WTC11 (cell line): ENCODE data around the gene OR3A3. TPM values are rescaled to one million over a fixed set of nuclear protein-coding genes. Genes with fewer than 3 reads are reported as not detected.

Experiments
- ATAC-seq: fragments of 200-7000 bp; cut with Tn5 transposase; 2 replicates; pipeline ENCODE4 v1.10.0; 2021; ENCODE audit warnings: mild to moderate bottlenecking, moderate library complexity
- CTCF ChIA-PET: fragments of 300-600 bp; sonication (Branson Sonifier 250); formaldehyde crosslinking; loops from one replicate; lab custom pipeline; 2021; ENCODE audit warnings: antibody characterized with exemption; lab: Charles Lee
- POLR2A ChIA-PET: fragments of 350-600 bp; sonication (Branson Sonifier 250); formaldehyde crosslinking; loops from one replicate; lab custom pipeline; 2021; ENCODE audit warnings: antibody characterized with exemption; lab: Charles Lee
- DNase-seq: peaks from one replicate; pipeline ENCODE4 v3.0.0; 2021; ENCODE audit warnings: low spot score
- H3K27ac Mint-ChIP-seq: 2 replicates; pipeline ENCODE4 v1.8.0; 2021; ENCODE audit warnings: mixed read lengths
- H3K27me3 Mint-ChIP-seq: 2 replicates; pipeline ENCODE4 v1.8.0; 2021; ENCODE audit warnings: low read depth, mild to moderate bottlenecking, moderate library complexity, mixed read lengths
- H3K36me3 Mint-ChIP-seq: 2 replicates; pipeline ENCODE4 v1.8.0; 2021; ENCODE audit warnings: mixed read lengths
- H3K4me1 Mint-ChIP-seq: 2 replicates; pipeline ENCODE4 v1.8.0; 2022; ENCODE audit warnings: mixed read lengths
- H3K4me3 Mint-ChIP-seq: 2 replicates; pipeline ENCODE4 v1.8.0; 2021; ENCODE audit warnings: mild to moderate bottlenecking, moderate library complexity, mixed read lengths
- H3K9me3 Mint-ChIP-seq: 2 replicates; pipeline ENCODE4 v1.8.0; 2021; ENCODE audit warnings: mixed read lengths
- CBFB ChIP-seq: sonication (generic); formaldehyde crosslinking; IDR thresholded peaks from 2 replicates; pipeline ENCODE4 v1.8.1; 2022; ENCODE audit warnings: mild to moderate bottlenecking, low read depth, missing genetic modification reagents
- CREB1 ChIP-seq: sonication (generic); formaldehyde crosslinking; IDR thresholded peaks from 2 replicates; pipeline ENCODE4 v1.8.0; 2023; ENCODE audit warnings: mild to moderate bottlenecking, missing genetic modification reagents
- FOXK1 ChIP-seq: sonication (generic); formaldehyde crosslinking; IDR thresholded peaks from 2 replicates; pipeline ENCODE4 v1.8.0; 2022; ENCODE audit warnings: mild to moderate bottlenecking, moderate library complexity, missing genetic modification reagents
- GRHL2 ChIP-seq: fragments of 250-450 bp; sonication (Bioruptor Pico); IDR thresholded peaks from 2 replicates; pipeline ENCODE4 v1.8.0; 2022; ENCODE audit warnings: mild to moderate bottlenecking, moderate library complexity; ENCODE audit not compliant: insufficient replicate concordance, severe bottlenecking
- NR2C2 ChIP-seq: sonication (generic); formaldehyde crosslinking; IDR thresholded peaks from 2 replicates; pipeline ENCODE4 v1.8.0; 2022; ENCODE audit warnings: mild to moderate bottlenecking, missing genetic modification reagents
- NR3C1 ChIP-seq: sonication (generic); formaldehyde crosslinking; conservative IDR thresholded peaks from 2 replicates; pipeline ENCODE4 v1.8.1; 2023; ENCODE audit warnings: low read depth, mild to moderate bottlenecking, missing genetic modification reagents
- SMAD4 ChIP-seq: sonication (generic); formaldehyde crosslinking; IDR thresholded peaks from 2 replicates; pipeline ENCODE4 v1.8.0; 2022; ENCODE audit warnings: mild to moderate bottlenecking, missing genetic modification reagents
- ZNF263 ChIP-seq: sonication (generic); formaldehyde crosslinking; IDR thresholded peaks from 2 replicates; pipeline ENCODE4 v1.8.1; 2022; ENCODE audit warnings: low read depth, mild to moderate bottlenecking, moderate library complexity, missing genetic modification reagents
- total RNA-seq: library from RNA; stranded (reverse); gene quantifications from 3 replicates; pipeline ENCODE4 v1.2.3, GENCODE V29; 2021
- TF ChIP-seq, protein P1 (sequence below): fragments of 250-450 bp; sonication (Bioruptor Pico); IDR thresholded peaks from 2 replicates; pipeline ENCODE4 v1.9.0; 2021; ENCODE audit warnings: mild to moderate bottlenecking, borderline replicate concordance
- TF ChIP-seq, protein P2 (sequence below): sonication (generic); formaldehyde crosslinking; IDR thresholded peaks from 2 replicates; pipeline ENCODE4 v1.8.1; 2023; ENCODE audit warnings: mild to moderate bottlenecking, missing genetic modification reagents
- TF ChIP-seq, protein P3 (sequence below): sonication (generic); formaldehyde crosslinking; conservative IDR thresholded peaks from 2 replicates; pipeline ENCODE4 v1.8.1; 2023; ENCODE audit warnings: mild to moderate bottlenecking, low read depth, missing genetic modification reagents, moderate library complexity

Gene OR3A3
- total RNA-seq, 1 experiment from 2014 or later: not detected

DNA sequence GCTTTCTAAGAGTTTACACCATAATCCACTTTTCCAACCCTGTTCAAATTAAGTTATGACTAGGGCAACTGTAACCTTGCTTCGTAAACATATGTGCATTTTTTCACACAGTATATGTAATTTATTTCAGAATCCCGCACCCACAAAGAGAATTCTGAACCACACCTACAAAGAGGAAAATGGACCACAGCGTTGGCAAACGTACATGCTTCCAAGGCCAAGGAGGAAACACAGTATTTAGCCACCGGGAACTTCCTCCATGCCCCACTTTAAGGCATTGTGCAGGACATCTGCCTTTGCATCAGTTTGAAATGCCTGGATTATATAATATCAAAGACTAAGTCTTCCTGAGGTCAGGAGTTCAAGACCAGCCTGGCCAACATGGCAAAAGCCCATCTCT, 58.4 kb downstream of the OR3A3 start:
- Mint-ChIP-seq H3K4me1 (0 out of 2 replicates have a peak, but pooled peaks cover 6% of the 10 kb centered on the region), H3K27me3 (no peaks in the 10 kb centered on the region), H3K36me3 (no peaks in the 10 kb centered on the region; the same call in 1 of the 2 replicates), H3K4me3 (no peak overlapping the region), H3K9me3 (0 out of 2 replicates have a peak, but pooled peaks cover 2% of the 10 kb centered on the region), H3K27ac (no peak overlapping the region)
- TF ChIP-seq SMAD4: no peak
- DNase-seq: no peak
- ATAC-seq: no peak
- ChIA-PET POLR2A (no interaction called here), CTCF (no interaction called here)

DNA sequence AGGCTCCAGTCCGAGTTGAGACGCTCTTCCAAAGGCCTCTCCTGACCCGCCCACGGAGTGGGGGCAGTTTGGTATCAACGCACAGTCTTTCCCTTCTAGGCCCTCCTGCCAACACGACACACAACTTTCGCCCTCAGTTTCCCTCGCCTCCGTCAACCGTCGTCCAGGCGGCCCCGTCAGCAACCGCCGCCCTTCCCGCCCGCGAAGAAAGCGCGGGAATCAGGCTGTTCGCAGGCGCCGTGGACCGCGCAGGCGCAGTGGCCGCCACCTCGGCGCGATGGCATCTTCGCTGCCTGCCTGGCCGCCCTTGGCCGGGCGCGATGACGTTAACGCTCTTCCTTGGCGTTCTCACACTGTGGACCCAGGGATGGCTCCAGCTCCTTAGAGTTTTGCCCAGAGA, 60.4 kb downstream of the OR3A3 start, which contains the start of gene SPATA22:
TSS of gene SPATA22 (minus strand) at position 221 of the 400 bp plus-strand sequence. CDS start 2,494 bp downstream, outside the sequence.
- Mint-ChIP-seq H3K9me3 (no peaks in the 10 kb centered on the region), H3K27me3 (no peaks in the 10 kb centered on the region), H3K36me3 (no peaks in the 10 kb centered on the region), H3K4me1 (peaks cover 17% of the 10 kb centered on the region), H3K27ac (no peak within 1 kb of the TSS), H3K4me3 (no peak within 1 kb of the TSS)
- ChIA-PET POLR2A (no interaction called here), CTCF (no interaction called here)
- TF ChIP-seq, protein P1, sequence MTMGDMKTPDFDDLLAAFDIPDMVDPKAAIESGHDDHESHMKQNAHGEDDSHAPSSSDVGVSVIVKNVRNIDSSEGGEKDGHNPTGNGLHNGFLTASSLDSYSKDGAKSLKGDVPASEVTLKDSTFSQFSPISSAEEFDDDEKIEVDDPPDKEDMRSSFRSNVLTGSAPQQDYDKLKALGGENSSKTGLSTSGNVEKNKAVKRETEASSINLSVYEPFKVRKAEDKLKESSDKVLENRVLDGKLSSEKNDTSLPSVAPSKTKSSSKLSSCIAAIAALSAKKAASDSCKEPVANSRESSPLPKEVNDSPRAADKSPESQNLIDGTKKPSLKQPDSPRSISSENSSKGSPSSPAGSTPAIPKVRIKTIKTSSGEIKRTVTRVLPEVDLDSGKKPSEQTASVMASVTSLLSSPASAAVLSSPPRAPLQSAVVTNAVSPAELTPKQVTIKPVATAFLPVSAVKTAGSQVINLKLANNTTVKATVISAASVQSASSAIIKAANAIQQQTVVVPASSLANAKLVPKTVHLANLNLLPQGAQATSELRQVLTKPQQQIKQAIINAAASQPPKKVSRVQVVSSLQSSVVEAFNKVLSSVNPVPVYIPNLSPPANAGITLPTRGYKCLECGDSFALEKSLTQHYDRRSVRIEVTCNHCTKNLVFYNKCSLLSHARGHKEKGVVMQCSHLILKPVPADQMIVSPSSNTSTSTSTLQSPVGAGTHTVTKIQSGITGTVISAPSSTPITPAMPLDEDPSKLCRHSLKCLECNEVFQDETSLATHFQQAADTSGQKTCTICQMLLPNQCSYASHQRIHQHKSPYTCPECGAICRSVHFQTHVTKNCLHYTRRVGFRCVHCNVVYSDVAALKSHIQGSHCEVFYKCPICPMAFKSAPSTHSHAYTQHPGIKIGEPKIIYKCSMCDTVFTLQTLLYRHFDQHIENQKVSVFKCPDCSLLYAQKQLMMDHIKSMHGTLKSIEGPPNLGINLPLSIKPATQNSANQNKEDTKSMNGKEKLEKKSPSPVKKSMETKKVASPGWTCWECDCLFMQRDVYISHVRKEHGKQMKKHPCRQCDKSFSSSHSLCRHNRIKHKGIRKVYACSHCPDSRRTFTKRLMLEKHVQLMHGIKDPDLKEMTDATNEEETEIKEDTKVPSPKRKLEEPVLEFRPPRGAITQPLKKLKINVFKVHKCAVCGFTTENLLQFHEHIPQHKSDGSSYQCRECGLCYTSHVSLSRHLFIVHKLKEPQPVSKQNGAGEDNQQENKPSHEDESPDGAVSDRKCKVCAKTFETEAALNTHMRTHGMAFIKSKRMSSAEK: no peak
- TF ChIP-seq ZNF263 (CRISPR knock-in tag) (no peak), FOXK1 (CRISPR knock-in tag) (no peak), GRHL2 (CRISPR knock-in tag) (no peak), NR2C2 (CRISPR knock-in tag) (no peak)
- DNase-seq: no peak
- ATAC-seq: no peak

DNA sequence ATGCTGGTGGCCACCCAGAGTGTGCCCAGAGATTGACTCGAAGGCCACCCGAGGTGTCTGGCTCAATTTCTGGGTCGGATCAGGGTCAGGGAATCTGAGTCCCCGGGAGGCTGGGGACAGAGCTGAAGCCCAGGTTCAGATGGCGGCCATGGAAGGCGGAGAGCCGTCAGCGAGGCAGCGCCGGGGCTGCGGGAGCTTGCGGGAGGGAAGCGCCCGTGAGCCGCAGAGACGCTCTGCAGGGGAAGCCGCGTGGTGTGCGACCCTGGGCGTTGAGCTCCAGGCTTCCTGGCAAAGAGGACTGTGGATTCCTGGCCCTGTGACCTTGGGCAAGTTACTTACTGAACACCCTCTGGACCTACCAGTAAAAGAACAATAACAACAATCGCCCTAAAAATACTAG, 61.0 kb downstream of the OR3A3 start:
- H3K4me1 Mint-ChIP-seq: peaks cover 15% of the 10 kb centered on the region
- no peak for ATAC-seq
- TF ChIP-seq CBFB (CRISPR knock-in tag) (no peak), NR3C1 (no peak), CREB1 (CRISPR knock-in tag) (no peak)
- TF ChIP-seq, protein P2, sequence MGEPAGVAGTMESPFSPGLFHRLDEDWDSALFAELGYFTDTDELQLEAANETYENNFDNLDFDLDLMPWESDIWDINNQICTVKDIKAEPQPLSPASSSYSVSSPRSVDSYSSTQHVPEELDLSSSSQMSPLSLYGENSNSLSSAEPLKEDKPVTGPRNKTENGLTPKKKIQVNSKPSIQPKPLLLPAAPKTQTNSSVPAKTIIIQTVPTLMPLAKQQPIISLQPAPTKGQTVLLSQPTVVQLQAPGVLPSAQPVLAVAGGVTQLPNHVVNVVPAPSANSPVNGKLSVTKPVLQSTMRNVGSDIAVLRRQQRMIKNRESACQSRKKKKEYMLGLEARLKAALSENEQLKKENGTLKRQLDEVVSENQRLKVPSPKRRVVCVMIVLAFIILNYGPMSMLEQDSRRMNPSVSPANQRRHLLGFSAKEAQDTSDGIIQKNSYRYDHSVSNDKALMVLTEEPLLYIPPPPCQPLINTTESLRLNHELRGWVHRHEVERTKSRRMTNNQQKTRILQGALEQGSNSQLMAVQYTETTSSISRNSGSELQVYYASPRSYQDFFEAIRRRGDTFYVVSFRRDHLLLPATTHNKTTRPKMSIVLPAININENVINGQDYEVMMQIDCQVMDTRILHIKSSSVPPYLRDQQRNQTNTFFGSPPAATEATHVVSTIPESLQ: no peak
- TF ChIP-seq, protein P3, sequence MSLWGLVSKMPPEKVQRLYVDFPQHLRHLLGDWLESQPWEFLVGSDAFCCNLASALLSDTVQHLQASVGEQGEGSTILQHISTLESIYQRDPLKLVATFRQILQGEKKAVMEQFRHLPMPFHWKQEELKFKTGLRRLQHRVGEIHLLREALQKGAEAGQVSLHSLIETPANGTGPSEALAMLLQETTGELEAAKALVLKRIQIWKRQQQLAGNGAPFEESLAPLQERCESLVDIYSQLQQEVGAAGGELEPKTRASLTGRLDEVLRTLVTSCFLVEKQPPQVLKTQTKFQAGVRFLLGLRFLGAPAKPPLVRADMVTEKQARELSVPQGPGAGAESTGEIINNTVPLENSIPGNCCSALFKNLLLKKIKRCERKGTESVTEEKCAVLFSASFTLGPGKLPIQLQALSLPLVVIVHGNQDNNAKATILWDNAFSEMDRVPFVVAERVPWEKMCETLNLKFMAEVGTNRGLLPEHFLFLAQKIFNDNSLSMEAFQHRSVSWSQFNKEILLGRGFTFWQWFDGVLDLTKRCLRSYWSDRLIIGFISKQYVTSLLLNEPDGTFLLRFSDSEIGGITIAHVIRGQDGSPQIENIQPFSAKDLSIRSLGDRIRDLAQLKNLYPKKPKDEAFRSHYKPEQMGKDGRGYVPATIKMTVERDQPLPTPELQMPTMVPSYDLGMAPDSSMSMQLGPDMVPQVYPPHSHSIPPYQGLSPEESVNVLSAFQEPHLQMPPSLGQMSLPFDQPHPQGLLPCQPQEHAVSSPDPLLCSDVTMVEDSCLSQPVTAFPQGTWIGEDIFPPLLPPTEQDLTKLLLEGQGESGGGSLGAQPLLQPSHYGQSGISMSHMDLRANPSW: no peak
- TF ChIP-seq, all 79 proteins: peak for 0
- DNase-seq: no peak
- H3K9me3 Mint-ChIP-seq: no peaks in the 10 kb centered on the region
- H3K27ac Mint-ChIP-seq: no peak overlapping the region
- no peaks in the 10 kb centered on the region for H3K36me3 Mint-ChIP-seq
- CTCF ChIA-PET: no interaction called here
- POLR2A ChIA-PET: no interaction called here
- no peak overlapping the region for H3K4me3 Mint-ChIP-seq
- H3K27me3 Mint-ChIP-seq: no peaks in the 10 kb centered on the region

Other genes with a start within 250 kb of the OR3A3 start
- gene OR1A2, start 213.9 kb upstream of the OR3A3 start, total RNA-seq: not detected in 3 replicates
- gene OR1A1, start 203.7 kb upstream of the OR3A3 start, total RNA-seq: not detected in 3 replicates
- not detected in 3 replicates for gene OR3A1, start 113.0 kb upstream of the OR3A3 start, total RNA-seq
- gene OR3A2, start 25.1 kb upstream of the OR3A3 start, total RNA-seq: not detected in 3 replicates
- not detected in 3 replicates for gene OR1E1, start 13.0 kb upstream of the OR3A3 start, total RNA-seq
- not detected in 3 replicates for gene OR1E2, start 22.5 kb downstream of the OR3A3 start, total RNA-seq
- gene SPATA22, start 60.4 kb downstream of the OR3A3 start, total RNA-seq: not detected in 3 replicates
- gene ASPA, start 64.6 kb downstream of the OR3A3 start, total RNA-seq: 0.04 TPM in 1 of 3 replicates, not detected in the others
- 0.35 to 0.82 TPM (median 0.53 TPM) in 3 replicates for gene TRPV3, start 146.4 kb downstream of the OR3A3 start, total RNA-seq
- 4.4 to 6.1 TPM (median 4.7 TPM) in 3 replicates for gene TRPV1, start 198.0 kb downstream of the OR3A3 start, total RNA-seq
- 29.0 to 29.3 TPM (median 29.2 TPM) in 3 replicates for gene SHPK, start 224.9 kb downstream of the OR3A3 start, total RNA-seq
- 10.7 to 11.9 TPM (median 11.8 TPM) in 3 replicates for gene CTNS, start 225.4 kb downstream of the OR3A3 start, total RNA-seq